ENCODE measurements around the gene HS2ST1. TPM values are rescaled to one million over a fixed set of nuclear protein-coding genes. Genes with fewer than 3 reads are reported as not detected.

The HS2ST1 gene
- total and polyA plus RNA-seq, 10 of the 15 experiments (the other 5 are each of a cell fraction or from before 2014, with no cell fraction given) = 5.4 to 30.8 (median 18.6) TPM

- no peak for TF ChIP-seq MLLT1 (IDR thresholded peaks at IDR 0.05)
These were observed 38.7 kb downstream of the HS2ST1 start (continued) for GRCh38 chr1:86953167-86953566.

GRCh38 chr1:86955678-86956077, 41.2 kb downstream of the HS2ST1 start:
- H3K27ac ChIP-seq (ENCODE audit: control insufficient read depth, insufficient read depth) = no peak overlapping the region
- no peaks in the 10 kb centered on the region for H4K20me1 ChIP-seq (ENCODE audit: control insufficient read depth, insufficient read depth)
- no peaks in the 10 kb centered on the region for H3K4me1 ChIP-seq (ENCODE audit: control insufficient read depth, insufficient read depth, low read length)
- no peaks in the 10 kb centered on the region; a peak in 1 of 4 replicates for H3K36me3 ChIP-seq (ENCODE audit: control insufficient read depth in 2 of 2, insufficient read depth in 2 of 2, low read length in 1 of 2)
- ChIA-PET POLR2A (interaction anchor here (0.5 to 0.6 kb wide), 2 partner anchors 61 to 98 kb away, joined by 3 to 4 read pairs; no protein-coding TSS in a partner anchor), RAD21 (ENCODE audit: unreplicated experiment) (no interaction called here), CTCF (interaction anchor here (1.2 to 1.5 kb wide), 4 partner anchors 13 to 130 kb away, joined by 3 to 4 read pairs (median 3); no protein-coding TSS in a partner anchor), SMC1A (ENCODE audit: uncharacterized antibody, unreplicated experiment) (interaction anchor here (0.5 to 2.0 kb wide), 8 partner anchors 9 to 128 kb away, joined by 3 to 5 read pairs (median 3); no protein-coding TSS in a partner anchor)
- no peak overlapping the region for H3K9ac ChIP-seq (ENCODE audit: control insufficient read depth, insufficient read depth, low read length)
- DNase-seq (ENCODE audit: low read depth, low spot score) (no peak), FAIRE-seq (no peak), ATAC-seq (no peak)
- H3K27me3 ChIP-seq (replicated peaks in 1 of 2; ENCODE audit: control insufficient read depth in 2 of 2, insufficient read depth in 2 of 2, low read length in 1 of 2) = no peaks in the 10 kb centered on the region
- intact Hi-C loops (cut with micrococcal nuclease; ENCODE audit: unreplicated experiment) = no loop called here
- TF ChIP-seq GATAD2B (conservative IDR thresholded peaks at IDR 0.05; ENCODE audit: low read depth) = no peak
- in situ Hi-C loops (cut with MboI) = no loop called here
- H2AFZ ChIP-seq (ENCODE audit: control insufficient read depth, low read depth, low read length) = no peak overlapping the region
- BruUV-seq (replicated peaks) = no TSS peak
- H3K4me2 ChIP-seq (ENCODE audit: control insufficient read depth, insufficient read depth) = no peak overlapping the region
- WGBS (ENCODE audit: insufficient coverage, insufficient replicate concordance, low lambda C conversion rate, missing lambda C conversion rate) = 79% methylated on average over 3 of the region's 3 CpGs
- H3K4me3 ChIP-seq = no peak overlapping the region
- H3K9me3 ChIP-seq (replicated peaks; ENCODE audit: control insufficient read depth, insufficient read depth, low read length) = no peaks in the 10 kb centered on the region; the same call in 1 of the 3 replicates
- peaks cover 16% of the 10 kb centered on the region for H3K79me2 ChIP-seq (ENCODE audit: control insufficient read depth, insufficient read depth, low read length)

GRCh38 chr1:86956221-86956620, 41.8 kb downstream of the HS2ST1 start:
- BruUV-seq (replicated peaks) = no TSS peak
- DNase-seq (ENCODE audit: low read depth, low spot score) = no peak
- CTCF ChIA-PET = interaction anchor here (1.3 to 1.5 kb wide), 2 partner anchors 14 to 128 kb away, joined by 3 to 4 read pairs; no protein-coding TSS in a partner anchor
- Histone ChIP-seq H3K27ac (ENCODE audit: control insufficient read depth, insufficient read depth) (no peak overlapping the region), H3K4me3 (no peak overlapping the region), H4K20me1 (ENCODE audit: control insufficient read depth, insufficient read depth) (no peaks in the 10 kb centered on the region), H3K36me3 (ENCODE audit: control insufficient read depth in 2 of 2, insufficient read depth in 2 of 2, low read length in 1 of 2) (no peaks in the 10 kb centered on the region; a peak in 1 of 4 replicates), H2AFZ (ENCODE audit: control insufficient read depth, low read depth, low read length) (no peak overlapping the region), H3K79me2 (ENCODE audit: control insufficient read depth, insufficient read depth, low read length) (peaks cover 15% of the 10 kb centered on the region), H3K27me3 (replicated peaks in 1 of 2; ENCODE audit: control insufficient read depth in 2 of 2, insufficient read depth in 2 of 2, low read length in 1 of 2) (no peaks in the 10 kb centered on the region), H3K9me3 (replicated peaks; ENCODE audit: control insufficient read depth, insufficient read depth, low read length) (no peaks in the 10 kb centered on the region; the same call in 1 of the 3 replicates), H3K4me1 (ENCODE audit: control insufficient read depth, insufficient read depth, low read length) (no peaks in the 10 kb centered on the region), H3K9ac (ENCODE audit: control insufficient read depth, insufficient read depth, low read length) (no peak overlapping the region), H3K4me2 (ENCODE audit: control insufficient read depth, insufficient read depth) (no peak overlapping the region)
- RAD21 ChIA-PET (ENCODE audit: unreplicated experiment) = no interaction called here
- POLR2A ChIA-PET = interaction anchor here (0.5 kb wide), 1 partner anchor 62 kb away, joined by 4 read pairs; no protein-coding TSS in a partner anchor
- SMC1A ChIA-PET (ENCODE audit: uncharacterized antibody, unreplicated experiment) = interaction anchor here (0.8 to 2.0 kb wide), 5 partner anchors 9 to 127 kb away, joined by 3 to 5 read pairs (median 3); no protein-coding TSS in a partner anchor
- ATAC-seq = no peak
- in situ Hi-C loops (cut with MboI) = no loop called here
- intact Hi-C loops (cut with micrococcal nuclease; ENCODE audit: unreplicated experiment) = no loop called here
- no peak for FAIRE-seq
- TF ChIP-seq MTA2 (IDR thresholded peaks at IDR 0.05; ENCODE audit: low read depth) (no peak), ATF3 (IDR thresholded peaks at IDR 0.05; ENCODE audit: borderline replicate concordance, extremely low read depth, low read depth, low read length) (no peak), SMAD5 (IDR thresholded peaks at IDR 0.05; ENCODE audit: low read depth) (no peak), CBFB (IDR thresholded peaks at IDR 0.05; ENCODE audit: low read depth) (no peak), ZBTB4 (CRISPR knock-in tag; IDR thresholded peaks at IDR 0.05) (no peak), SMARCA5 (IDR thresholded peaks at IDR 0.05) (no peak), PBX3 (IDR thresholded peaks at IDR 0.05; ENCODE audit: insufficient replicate concordance, low read depth, low read length) (no peak)
